A549 treated with RU486 at 1 μM for 4 hours (cell line): ENCODE results near the gene COQ5. TPM values are rescaled to one million over a fixed set of nuclear protein-coding genes. Genes with fewer than 3 reads are reported as not detected.

Source experiments
- total RNA-seq: library from RNA; stranded (reverse); fragments of 200-300 nt; extraction: Qiagen RNA extraction; gene quantifications from 5 replicates; pipeline ENCODE4 v1.2.3, GENCODE V29; 2022; ENCODE audit warnings: low read depth

COQ5 gene
- total RNA-seq: 26.4 to 31.3 TPM (median 27.1 TPM) in 5 replicates

GRCh38 chr12:120528861-120529525, at the start of gene COQ5:
COQ5 (minus strand) TSS chr12:120529158; CDS start chr12:120529141, 17 bp downstream.

GRCh38 chr12:120534203-120534702, 5.3 kb upstream of the COQ5 start, which contains the start of gene RNF10:
RNF10 (plus strand) TSS chr12:120534356; CDS start chr12:120534812, 456 bp downstream.

GRCh38 chr12:120495731-120496412, 33.1 kb downstream of the COQ5 start, which contains the start of gene DYNLL1:
DYNLL1 (plus strand) TSS chr12:120496113; CDS start chr12:120496422, 309 bp downstream.

GRCh38 chr12:120469450-120470149, 59.4 kb downstream of the COQ5 start, which contains the start of gene SRSF9:
SRSF9 (minus strand) TSS chr12:120469748; CDS start chr12:120469609, 139 bp downstream.

Other genes with a start within 250 kb of the COQ5 start
- gene RNU4-2, start 237.3 kb downstream of the COQ5 start, total RNA-seq: 9.9 TPM in 1 of 5 replicates, not detected in the others
- not detected in 5 replicates for gene RNU4-1, start 235.9 kb downstream of the COQ5 start, total RNA-seq
- 0.49 to 0.99 TPM (median 0.80 TPM) in 5 replicates for gene SIRT4, start 226.8 kb downstream of the COQ5 start, total RNA-seq
- not detected in 5 replicates for gene PLA2G1B, start 201.4 kb downstream of the COQ5 start, total RNA-seq
- 0.59 to 1.6 TPM (median 1.4 TPM) in 5 replicates for gene MSI1, start 160.0 kb downstream of the COQ5 start, total RNA-seq
- gene COX6A1, start 91.0 kb downstream of the COQ5 start, total RNA-seq: 693 to 941 TPM (median 821 TPM) in 5 replicates
- 68.9 to 80.8 TPM (median 75.7 TPM) in 5 replicates for gene TRIAP1, start 82.8 kb downstream of the COQ5 start, total RNA-seq
- 21.4 to 28.1 TPM (median 24.7 TPM) in 5 replicates for gene GATC, start 82.7 kb downstream of the COQ5 start, total RNA-seq
- gene SRSF9, start 59.4 kb downstream of the COQ5 start, total RNA-seq: 185 to 248 TPM (median 226 TPM) in 5 replicates
- 587 to 709 TPM (median 639 TPM) in 5 replicates for gene DYNLL1, start 33.0 kb downstream of the COQ5 start, total RNA-seq
- gene RNF10, start 5.2 kb upstream of the COQ5 start, total RNA-seq: 101 to 111 TPM (median 104 TPM) in 5 replicates
- gene POP5, start 52.2 kb upstream of the COQ5 start, total RNA-seq: 49.2 to 60.3 TPM (median 54.4 TPM) in 5 replicates
- gene CABP1, start 111.5 kb upstream of the COQ5 start, total RNA-seq: 0.15 to 0.23 TPM (median 0.21 TPM) in 3 of 5 replicates, not detected in the others
- 70.0 to 100 TPM (median 96.2 TPM) in 5 replicates for gene MLEC, start 158.0 kb upstream of the COQ5 start, total RNA-seq
- 21.9 to 30.7 TPM (median 26.6 TPM) in 5 replicates for gene UNC119B, start 181.3 kb upstream of the COQ5 start, total RNA-seq
- gene ACADS, start 196.7 kb upstream of the COQ5 start, total RNA-seq: 8.2 to 12.9 TPM (median 10.9 TPM) in 5 replicates